OCI-LY7 (cell line): ENCODE data around the gene SLC22A4. TPM values are rescaled to one million over a fixed set of nuclear protein-coding genes. Genes with fewer than 3 reads are reported as not detected.

Experiments
- BruUV-seq: library from RNA; stranded (reverse); fragments of 400-500 nt; replicated peaks from 2 replicates; lab custom pipeline; 2021; lab: Mats Ljungman, UMichigan
- CTCF ChIA-PET: fragments of 300-600 bp; sonication (Branson Sonifier 250); formaldehyde crosslinking; loops from one replicate; lab custom pipeline; 2022; ENCODE audit warnings: antibody characterized with exemption; ENCODE audit not compliant: unreplicated experiment; lab: Charles Lee
- POLR2A ChIA-PET: fragments of 300-600 bp; sonication (Branson Sonifier 250); formaldehyde crosslinking; loops from one replicate; lab custom pipeline; 2022; ENCODE audit warnings: antibody characterized with exemption; lab: Charles Lee
- DNase-seq: peaks from one replicate; pipeline ENCODE4 v3.0.0-alpha.2; 2015; ENCODE audit warnings: low spot score
- H2AFZ ChIP-seq: fragments of 200-600 bp; sonication (generic), shearing (Covaris generic); 2 replicates; pipeline ENCODE4 v1.6.1; 2014; ENCODE audit warnings: mild to moderate bottlenecking, antibody characterized with exemption, low read length, moderate library complexity
- H3K27ac ChIP-seq: fragments of 200-600 bp; sonication (generic); 2 replicates; pipeline ENCODE4 v1.5.1; 2014; ENCODE audit warnings: mixed run types, low read depth, mild to moderate bottlenecking, moderate library complexity, low read length, inconsistent platforms; ENCODE audit not compliant: poor library complexity, severe bottlenecking
- H3K36me3 ChIP-seq: fragments of 200-600 bp; sonication (generic); 2 replicates; pipeline ENCODE4 v1.6.1; 2014; ENCODE audit warnings: mild to moderate bottlenecking, antibody characterized with exemption, low read length, moderate library complexity, mixed read lengths; ENCODE audit not compliant: insufficient read depth
- H3K4me1 ChIP-seq: fragments of 200-600 bp; sonication (generic); 2 replicates; pipeline ENCODE4 v1.5.1; 2014; ENCODE audit warnings: mild to moderate bottlenecking, low read length; ENCODE audit not compliant: insufficient read depth, poor library complexity, severe bottlenecking
- H3K4me2 ChIP-seq: fragments of 200-600 bp; sonication (generic); 2 replicates; pipeline ENCODE4 v1.6.1; 2014; ENCODE audit warnings: mild to moderate bottlenecking, low read length
- H3K4me3 ChIP-seq: fragments of 200-600 bp; sonication (generic); 2 replicates; pipeline ENCODE4 v1.5.1; 2014; ENCODE audit warnings: mild to moderate bottlenecking, low read depth, low read length; ENCODE audit not compliant: poor library complexity, severe bottlenecking
- H3K79me2 ChIP-seq: fragments of 200-600 bp; sonication (generic); 2 replicates; pipeline ENCODE4 v1.6.1; 2016; ENCODE audit warnings: low read depth, mild to moderate bottlenecking, low read length, moderate library complexity, mixed read lengths; ENCODE audit not compliant: insufficient read depth
- H3K9me2 ChIP-seq: fragments of 200-600 bp; sonication (generic); 2 replicates; pipeline ENCODE4 v1.6.1; 2016; ENCODE audit warnings: mild to moderate bottlenecking, low read length, mixed read lengths; ENCODE audit not compliant: insufficient read depth
- H3K9me3 ChIP-seq: fragments of 200-600 bp; sonication (generic); 2 replicates; pipeline ENCODE4 v1.6.1; 2014; ENCODE audit warnings: mild to moderate bottlenecking, mixed run types, low read length, mixed read lengths
- H4K20me1 ChIP-seq: fragments of 200-600 bp; sonication (generic); 2 replicates; pipeline ENCODE4 v1.6.1; 2014; ENCODE audit warnings: mild to moderate bottlenecking, antibody characterized with exemption, low read length, moderate library complexity, mixed read lengths; ENCODE audit not compliant: insufficient read depth
- CTCF ChIP-seq: fragments of 200-600 bp; sonication (generic); conservative IDR thresholded peaks from 2 replicates; pipeline ENCODE4 v1.5.1; 2014; ENCODE audit warnings: mild to moderate bottlenecking, antibody characterized with exemption, low read length, moderate library complexity, mixed read lengths
- EZH2phosphoT487 ChIP-seq: fragments of 200-600 bp; sonication (generic); IDR thresholded peaks from 2 replicates; pipeline ENCODE4 v1.6.1; 2018; ENCODE audit warnings: low read depth, borderline replicate concordance, mild to moderate bottlenecking, mixed run types, antibody characterized with exemption, low read length, moderate library complexity, mixed read lengths
- intact Hi-C: fragments of 100-400 bp; cut with micrococcal nuclease; formaldehyde crosslinking; loops from one replicate; pipeline ENCODE4 v1.10.0; 2022; ENCODE audit not compliant: unreplicated experiment
- total RNA-seq, 2 experiments: library from RNA; depleted of rRNA in 1 of 2; stranded (reverse); fragments of >200 nt in 1 of 2; shearing (Covaris generic) in 1 of 2; gene quantifications; 2 replicates each; pipeline ENCODE4 v1.2.3, GENCODE V29; 2014 to 2022

The SLC22A4 gene
- total RNA-seq, 2 experiments from 2014 or later = not detected

- no peak for TF ChIP-seq EZH2phosphoT487
- no peak for TF ChIP-seq CTCF
- H4K20me1 ChIP-seq = no peaks in the 10 kb centered on the region
- no peak overlapping the region for H2AFZ ChIP-seq
- DNase-seq = no peak
- CTCF ChIA-PET = no interaction called here
- no peak overlapping the region for H3K4me3 ChIP-seq
- H3K9me3 ChIP-seq = no peaks in the 10 kb centered on the region
- H3K36me3 ChIP-seq = no peaks in the 10 kb centered on the region
- no peaks in the 10 kb centered on the region for H3K9me2 ChIP-seq
- no peaks in the 10 kb centered on the region for H3K79me2 ChIP-seq
- no peak overlapping the region for H3K27ac ChIP-seq
- POLR2A ChIA-PET = no interaction called here
- BruUV-seq = no TSS peak
- intact Hi-C loops = no loop called here
- H3K4me1 ChIP-seq = peaks cover 4% of the 10 kb centered on the region
- H3K4me2 ChIP-seq = no peak overlapping the region
These were observed 69.4 kb downstream of the SLC22A4 start for GRCh38 chr5:132363431-132364112.

- Histone ChIP-seq H3K4me1 (no peaks in the 10 kb centered on the region), H3K79me2 (no peaks in the 10 kb centered on the region), H3K36me3 (no peaks in the 10 kb centered on the region), H3K4me2 (no peak overlapping the region), H2AFZ (no peak overlapping the region), H4K20me1 (no peaks in the 10 kb centered on the region), H3K9me3 (no peaks in the 10 kb centered on the region), H3K4me3 (no peak overlapping the region), H3K9me2 (no peaks in the 10 kb centered on the region), H3K27ac (no peak overlapping the region)
- intact Hi-C loops = no loop called here
- no peak for DNase-seq
- no peak for TF ChIP-seq EZH2phosphoT487
- no peak for TF ChIP-seq CTCF
- POLR2A ChIA-PET = no interaction called here
- BruUV-seq = no TSS peak
- CTCF ChIA-PET = no interaction called here
These were observed 70.1 kb downstream of the SLC22A4 start for GRCh38 chr5:132364319-132364718.

GRCh38 chr5:132365213-132365612, 71.0 kb downstream of the SLC22A4 start:
- no peak for DNase-seq
- Histone ChIP-seq H3K4me3 (no peak overlapping the region), H3K27ac (no peak overlapping the region), H2AFZ (no peak overlapping the region), H3K4me2 (no peak overlapping the region), H3K4me1 (no peaks in the 10 kb centered on the region), H3K9me2 (no peaks in the 10 kb centered on the region), H4K20me1 (no peaks in the 10 kb centered on the region), H3K79me2 (no peaks in the 10 kb centered on the region), H3K36me3 (no peaks in the 10 kb centered on the region), H3K9me3 (no peaks in the 10 kb centered on the region)
- BruUV-seq = no TSS peak
- POLR2A ChIA-PET = no interaction called here
- intact Hi-C loops = no loop called here
- CTCF ChIA-PET = no interaction called here
- no peak for TF ChIP-seq CTCF
- no peak for TF ChIP-seq EZH2phosphoT487
